ENCODE results near the gene PCNX2. TPM values are rescaled to one million over a fixed set of nuclear protein-coding genes. Genes with fewer than 3 reads are reported as not detected.

Gene PCNX2
- total RNA-seq, 2 donors from 2014 or later: 8.4 to 23.2 TPM

- TF ChIP-seq POLR2AphosphoS5 (IDR thresholded peaks at IDR 0.05) (no peak), POLR2A (IDR thresholded peaks at IDR 0.05) (no peak), CTCF (IDR thresholded peaks at IDR 0.05) (no peak)
- no peak overlapping the region for H3K4me3 ChIP-seq
- intact Hi-C loops (cut with DNase I): no loop called here
- no peak overlapping the region for H3K27ac ChIP-seq
- no peaks in the 10 kb centered on the region for H3K9me3 ChIP-seq
- H3K4me1 ChIP-seq (replicated peaks): no peaks in the 10 kb centered on the region
- no peak for DNase-seq (ENCODE audit: low spot score)
- H3K36me3 ChIP-seq: no peaks in the 10 kb centered on the region
- WGBS: 71% methylated on average over 5 of the region's 5 CpGs
- no peaks in the 10 kb centered on the region for H3K27me3 ChIP-seq (replicated peaks; ENCODE audit: insufficient read depth)
These were observed 3.9 kb upstream of the PCNX2 start for GRCh38 chr1:233299450-233299849.

GRCh38 chr1:233295975-233296322, 424 bp upstream of the PCNX2 start:
- intact Hi-C loops (cut with DNase I): no loop called here
- Histone ChIP-seq H3K4me1 (replicated peaks) (no peaks in the 10 kb centered on the region), H3K9me3 (no peaks in the 10 kb centered on the region), H3K27ac (no peak overlapping the region), H3K27me3 (replicated peaks; ENCODE audit: insufficient read depth) (no peaks in the 10 kb centered on the region), H3K36me3 (no peaks in the 10 kb centered on the region), H3K4me3 (peak overlapping the region; percentile 54 to 64)
- whole genome bisulfite sequencing: 2% methylated on average over 5 of the region's 5 CpGs
- DNase-seq (ENCODE audit: low spot score): no peak
- no peak for TF ChIP-seq CTCF (IDR thresholded peaks at IDR 0.05)
- TF ChIP-seq POLR2A (IDR thresholded peaks at IDR 0.05): no peak
- no peak for TF ChIP-seq POLR2AphosphoS5 (IDR thresholded peaks at IDR 0.05)

GRCh38 chr1:233294913-233295236, 650 bp downstream of the PCNX2 start:
- no peaks in the 10 kb centered on the region for H3K9me3 ChIP-seq
- no peak overlapping the region for H3K27ac ChIP-seq
- no peak for DNase-seq (ENCODE audit: low spot score)
- 5% methylated on average over 8 of the region's 8 CpGs for WGBS
- H3K4me3 ChIP-seq: peak overlapping the region; percentile 54 to 64
- H3K27me3 ChIP-seq (replicated peaks; ENCODE audit: insufficient read depth): no peaks in the 10 kb centered on the region
- no peaks in the 10 kb centered on the region for H3K4me1 ChIP-seq (replicated peaks)
- TF ChIP-seq POLR2A (IDR thresholded peaks at IDR 0.05): no peak
- no peak for TF ChIP-seq POLR2AphosphoS5 (IDR thresholded peaks at IDR 0.05)
- TF ChIP-seq CTCF (IDR thresholded peaks at IDR 0.05): no peak
- intact Hi-C loops (cut with DNase I): no loop called here
- H3K36me3 ChIP-seq: no peaks in the 10 kb centered on the region

GRCh38 chr1:233293556-233294446, 1.7 kb downstream of the PCNX2 start:
- WGBS: 97% methylated on average over 3 of the region's 3 CpGs
- no peaks in the 10 kb centered on the region for H3K4me1 ChIP-seq (replicated peaks)

More at GRCh38 chr1:233293556-233294446, 1.7 kb downstream of the PCNX2 start:
- no peaks in the 10 kb centered on the region for H3K27me3 ChIP-seq (replicated peaks; ENCODE audit: insufficient read depth)
- no peak for TF ChIP-seq CTCF (IDR thresholded peaks at IDR 0.05)
- no peak for TF ChIP-seq POLR2AphosphoS5 (IDR thresholded peaks at IDR 0.05)
- no peak for TF ChIP-seq POLR2A (IDR thresholded peaks at IDR 0.05)
- no peaks in the 10 kb centered on the region for H3K9me3 ChIP-seq
- no peak overlapping the region for H3K27ac ChIP-seq
- no peak overlapping the region for H3K4me3 ChIP-seq
- intact Hi-C loops (cut with DNase I): no loop called here
- DNase-seq (ENCODE audit: low spot score): no peak
- H3K36me3 ChIP-seq: no peaks in the 10 kb centered on the region

All from prostate gland (tissue), 2 donors.